HG02642 (cell line): Measurements from ENCODE around the gene TUNAR.

Experiments
- ATAC-seq: cut with Tn5 transposase; IDR thresholded peaks from one replicate; pipeline ENCODE4 v1.9.1; 2021; ENCODE audit warnings: mild to moderate bottlenecking; ENCODE audit not compliant: unreplicated experiment, poor library complexity

The TUNAR gene

DNA sequence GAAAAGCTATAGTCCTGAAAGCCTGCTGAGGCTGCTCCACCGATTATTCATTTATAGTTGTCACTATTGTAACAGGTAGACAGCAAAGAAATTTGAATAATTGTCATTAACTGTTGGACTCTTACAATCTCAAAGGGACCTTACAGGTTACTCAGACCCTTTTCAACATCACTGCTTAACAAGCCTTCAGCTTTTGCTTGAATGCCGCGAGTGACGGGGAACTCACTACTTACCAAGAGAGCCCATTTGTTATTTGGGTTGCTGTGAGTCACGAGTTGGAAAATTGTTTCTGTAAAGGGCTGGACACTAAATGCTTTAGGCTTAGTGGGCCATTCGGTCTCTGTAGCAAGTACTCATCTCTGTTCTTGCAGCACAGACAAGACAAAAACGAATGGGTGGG is 5.9 kb upstream of the TUNAR start:
- no peak for ATAC-seq

DNA sequence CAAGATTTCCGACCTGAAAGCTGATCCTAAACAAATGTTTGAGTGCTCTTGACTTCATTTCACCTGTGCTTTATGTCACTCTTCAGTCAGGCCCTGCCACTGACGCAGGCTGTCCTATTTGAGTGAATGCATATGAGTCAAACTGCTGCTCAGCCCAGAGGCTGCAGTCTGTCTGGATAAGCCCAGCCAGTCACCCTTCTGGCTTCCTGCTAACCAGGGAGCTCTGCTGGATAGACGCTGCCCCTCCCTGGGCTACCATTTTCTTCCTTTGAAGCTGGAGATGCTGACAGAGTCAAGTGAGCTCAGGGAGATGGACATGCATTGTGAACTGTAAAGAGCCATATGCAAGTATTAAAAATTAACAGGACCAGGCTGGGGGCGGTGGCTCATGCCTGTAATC is 5.1 kb upstream of the TUNAR start:
- no peak for ATAC-seq

DNA sequence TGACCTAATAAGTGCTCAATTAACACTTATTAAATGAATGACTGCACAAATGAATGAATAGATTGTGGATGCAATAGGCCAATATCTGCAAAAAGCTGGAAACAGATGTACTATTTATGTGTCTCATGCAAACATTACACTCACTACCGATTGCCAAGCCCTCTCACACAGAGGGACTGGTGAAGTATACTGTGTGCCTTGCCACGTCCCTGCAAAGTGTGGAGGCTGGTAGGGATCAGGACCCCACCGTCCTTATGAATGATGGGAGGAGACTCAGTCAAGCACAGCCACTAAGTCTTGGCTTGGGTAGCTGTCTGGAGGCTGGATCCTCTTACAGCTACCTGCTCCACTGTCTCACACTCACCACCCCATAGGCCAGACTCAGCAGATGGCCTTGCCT is 3.9 kb upstream of the TUNAR start:
- ATAC-seq: no peak

DNA sequence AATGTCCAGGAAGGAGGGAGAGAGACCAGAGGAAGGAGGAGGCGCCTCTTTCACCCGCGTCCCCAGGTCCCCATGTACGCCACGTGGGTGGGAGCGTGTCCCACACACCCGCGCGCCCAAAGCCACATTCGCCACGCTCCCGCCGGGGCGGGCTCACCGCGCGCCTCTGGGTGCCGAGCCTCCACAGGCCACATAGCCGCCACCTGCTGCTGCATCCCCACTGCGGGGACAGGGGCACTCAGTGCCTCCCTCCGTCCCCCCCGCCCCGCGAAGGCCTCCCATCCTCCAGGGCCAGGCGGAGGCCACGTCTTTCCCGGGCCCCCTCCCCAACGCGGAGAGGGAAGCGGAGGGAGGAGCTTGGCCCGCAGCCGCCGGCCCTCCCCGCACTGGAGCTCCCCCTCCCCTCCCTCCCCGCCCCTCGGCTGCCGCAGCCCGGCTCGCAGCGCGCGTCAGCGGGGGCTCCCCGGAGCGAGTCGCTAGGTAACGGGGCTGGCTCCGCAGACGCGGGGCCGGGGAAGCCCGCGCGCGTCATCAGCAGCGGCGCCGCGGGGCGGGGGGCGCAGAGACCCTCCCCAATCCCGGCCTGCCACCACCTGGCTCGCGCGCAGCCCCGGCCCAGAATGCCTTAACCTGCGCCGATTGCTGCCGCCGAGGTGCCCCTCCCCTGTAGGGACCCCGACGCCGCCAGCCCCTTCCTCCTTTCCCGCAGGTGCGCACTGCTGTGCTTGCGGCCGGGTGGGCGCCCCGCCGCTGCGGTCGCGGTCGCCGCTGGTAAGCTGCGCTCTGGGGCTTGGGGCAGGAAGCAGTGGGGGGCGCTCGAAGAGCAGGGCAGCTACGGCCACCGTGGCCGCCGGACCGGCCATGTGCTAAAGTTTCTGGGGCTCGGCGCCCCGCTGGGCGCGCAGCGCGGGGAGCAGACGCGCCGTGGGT is 536 bp upstream of the TUNAR start:
- no peak for ATAC-seq

DNA sequence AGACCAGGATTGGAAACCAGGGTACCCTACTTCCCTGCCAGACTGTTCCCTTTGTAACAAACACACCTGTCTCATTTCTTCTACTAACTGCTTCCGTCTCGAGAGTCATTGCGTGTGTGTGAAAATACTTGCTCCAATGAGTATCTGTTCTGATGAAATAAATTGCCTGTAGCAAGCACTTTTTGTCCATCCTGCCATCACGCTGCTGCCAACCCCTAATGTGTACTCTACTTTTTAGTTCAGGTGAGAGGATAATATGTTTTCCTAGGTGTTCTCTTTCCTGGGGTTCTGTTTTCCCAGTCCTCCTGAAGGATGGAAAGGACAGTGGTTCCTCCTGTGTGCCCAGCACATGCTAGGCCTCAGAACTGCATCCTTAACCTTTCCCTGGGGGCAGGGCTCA is 1.0 kb downstream of the TUNAR start:
- no peak for ATAC-seq

DNA sequence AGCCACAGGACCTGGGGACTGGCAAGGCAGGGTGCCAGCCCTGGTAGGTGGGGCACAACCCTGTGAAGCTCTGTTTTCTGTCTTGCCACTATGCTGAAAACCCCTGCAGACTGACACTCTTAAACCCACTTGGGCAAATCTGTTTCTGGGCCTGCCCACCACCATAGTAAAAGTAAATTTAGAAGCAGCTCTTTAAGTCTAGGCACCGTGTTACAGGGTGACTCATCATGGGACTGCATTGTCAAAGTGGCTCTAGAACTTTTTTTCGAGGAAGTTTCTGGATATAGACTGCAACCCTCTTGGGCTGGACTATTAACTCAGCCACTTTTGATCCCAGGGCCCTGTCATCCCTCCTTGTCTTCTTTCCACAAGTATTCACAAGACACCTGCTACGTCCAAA is 7.7 kb downstream of the TUNAR start:
- no peak for ATAC-seq

DNA sequence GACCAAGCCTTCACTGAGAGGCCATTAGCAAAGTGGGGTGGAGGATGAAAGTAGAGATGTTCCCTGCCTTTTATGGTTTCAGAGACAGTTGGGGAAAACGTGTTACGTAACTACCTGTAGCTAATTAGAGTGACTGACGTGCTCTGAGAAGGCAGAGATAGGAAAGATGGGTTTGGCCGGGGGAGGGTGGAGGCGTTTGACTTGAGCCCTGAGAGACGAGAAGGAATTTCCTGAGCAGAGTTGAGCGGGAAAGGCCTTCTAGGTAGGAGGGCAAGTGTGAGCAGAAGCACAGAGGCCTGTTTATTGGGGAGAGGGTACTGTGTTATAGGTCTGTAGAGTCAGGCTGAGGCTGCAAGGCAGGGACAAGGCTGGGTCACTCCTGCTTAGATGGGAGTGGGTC is 8.6 kb downstream of the TUNAR start:
- no peak for ATAC-seq

DNA sequence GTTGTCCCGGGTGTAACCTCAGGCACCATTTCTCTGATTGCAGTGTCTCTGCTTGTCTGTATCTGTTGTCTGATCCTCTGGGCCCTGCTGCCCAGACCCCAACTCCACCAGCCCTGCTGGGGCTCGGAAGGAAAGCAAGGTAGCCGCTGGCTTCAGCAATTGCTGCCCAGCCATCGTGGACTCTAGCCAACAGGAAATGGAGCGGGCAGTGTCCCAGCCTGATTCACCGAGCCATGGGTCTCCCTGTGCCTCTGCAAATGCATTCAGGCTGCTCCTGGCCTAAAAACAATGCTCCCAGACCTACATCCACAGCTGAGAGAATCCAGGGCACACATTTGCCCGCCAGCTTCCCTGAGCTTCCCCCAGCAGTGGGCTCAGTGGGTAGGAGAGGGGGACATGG is 9.2 kb downstream of the TUNAR start:
- no peak for ATAC-seq

DNA sequence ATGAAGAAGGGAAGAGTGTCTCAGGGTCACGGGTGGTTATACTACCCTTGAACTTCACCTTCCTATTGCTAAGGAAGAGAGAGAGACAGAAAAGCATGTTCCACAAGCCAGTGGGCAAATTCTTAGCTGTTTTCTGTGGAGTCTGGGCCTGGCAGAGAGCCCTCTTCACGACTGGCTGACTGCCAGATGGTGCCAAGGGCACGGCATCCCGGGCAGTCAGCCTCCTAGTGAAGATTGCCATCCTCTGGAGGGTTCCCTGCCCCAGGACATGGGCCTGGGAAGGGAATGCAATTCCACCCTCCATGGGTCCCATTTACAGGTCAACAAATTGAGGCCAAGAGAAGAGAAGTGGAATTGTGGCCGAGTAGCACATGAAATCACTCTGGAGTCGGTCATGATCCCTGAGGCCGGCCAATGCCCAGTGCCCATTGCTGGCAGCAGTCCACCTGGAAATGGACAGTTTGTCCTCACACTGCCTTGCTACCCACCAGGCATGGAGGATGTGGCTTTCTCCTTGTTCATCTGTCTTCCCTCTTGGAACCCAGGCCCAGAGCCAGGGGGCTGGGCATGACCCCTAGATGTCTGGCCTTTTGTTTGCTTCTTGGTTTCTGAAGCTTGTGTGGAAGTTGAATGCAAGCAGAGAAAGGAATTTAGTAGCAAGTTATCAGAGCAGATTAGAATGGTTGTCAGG is 9.9 kb downstream of the TUNAR start:
- no peak for ATAC-seq

DNA sequence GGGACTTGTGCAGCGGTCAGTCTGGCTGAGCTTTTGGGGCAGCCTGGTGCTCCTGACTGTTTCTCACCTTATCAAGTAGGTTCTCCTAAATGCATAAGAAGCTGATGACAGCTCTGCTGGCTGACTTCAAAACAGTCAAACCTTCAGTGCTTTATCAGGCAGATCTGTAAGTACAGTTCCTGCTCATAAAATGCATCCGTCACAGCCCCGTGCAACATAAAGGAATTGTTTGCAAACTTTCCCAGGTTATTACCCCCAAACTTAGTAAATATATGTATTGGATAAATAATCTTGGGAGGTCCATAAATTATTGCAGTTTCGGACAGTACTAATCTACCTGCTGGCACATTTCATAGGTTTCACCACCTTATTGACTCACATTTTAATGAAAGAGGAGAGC is 10.7 kb downstream of the TUNAR start:
- no peak for ATAC-seq

DNA sequence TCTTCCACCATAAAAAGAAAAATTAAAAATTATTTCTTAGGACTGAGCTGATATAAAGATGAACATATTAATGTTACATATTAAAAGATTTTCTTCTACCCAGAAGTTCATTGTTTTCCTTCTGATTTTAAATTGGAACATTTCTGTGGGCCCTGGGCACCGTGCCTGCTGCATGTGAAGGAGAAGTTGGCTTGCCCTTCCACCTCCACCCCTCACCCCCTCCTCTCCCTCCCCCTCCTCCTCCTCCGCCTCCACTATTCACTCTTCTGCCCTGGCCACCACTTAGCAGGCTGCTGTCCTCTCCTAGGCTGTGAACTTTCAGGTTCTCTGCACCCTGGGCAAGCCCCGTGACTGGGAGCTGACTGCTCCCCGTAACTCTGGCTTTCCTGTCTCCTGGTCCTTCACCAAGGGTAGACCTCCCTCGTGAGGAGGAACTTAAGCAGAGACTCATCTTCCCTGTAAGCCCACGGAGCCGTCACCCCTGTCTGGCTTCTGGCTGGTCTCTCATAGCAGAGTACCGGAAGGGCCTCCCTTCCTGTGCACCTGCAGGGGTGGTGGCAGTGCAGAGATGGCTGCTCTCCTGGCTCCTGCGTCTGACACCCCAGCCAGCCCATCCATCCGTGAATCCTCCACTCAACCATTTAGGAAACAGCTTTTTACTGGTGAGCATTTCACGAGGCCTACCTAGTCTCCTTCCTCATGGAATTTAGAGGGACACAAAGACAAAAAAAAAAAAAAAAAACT is 12.8 kb downstream of the TUNAR start:
- ATAC-seq: no peak

DNA sequence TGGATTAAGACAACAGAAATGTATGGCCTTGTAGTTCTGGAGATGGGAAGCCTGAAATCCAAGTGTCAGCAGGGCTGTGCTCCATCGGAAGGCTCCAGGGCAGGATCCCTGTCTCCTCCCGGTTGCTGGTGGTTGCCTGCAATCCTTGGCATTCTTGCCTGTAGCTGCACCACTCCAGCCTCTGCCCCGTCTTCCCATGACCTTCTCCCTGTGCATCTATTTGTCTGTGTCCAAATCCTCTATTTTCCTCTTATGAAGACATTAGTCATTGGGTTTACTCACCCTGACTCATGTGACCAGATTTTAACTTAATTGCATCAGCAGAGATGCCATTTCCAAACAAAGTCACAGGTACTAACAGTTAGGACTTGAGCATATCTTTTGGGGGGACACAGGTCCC is 15.1 kb downstream of the TUNAR start:
- ATAC-seq: no peak

DNA sequence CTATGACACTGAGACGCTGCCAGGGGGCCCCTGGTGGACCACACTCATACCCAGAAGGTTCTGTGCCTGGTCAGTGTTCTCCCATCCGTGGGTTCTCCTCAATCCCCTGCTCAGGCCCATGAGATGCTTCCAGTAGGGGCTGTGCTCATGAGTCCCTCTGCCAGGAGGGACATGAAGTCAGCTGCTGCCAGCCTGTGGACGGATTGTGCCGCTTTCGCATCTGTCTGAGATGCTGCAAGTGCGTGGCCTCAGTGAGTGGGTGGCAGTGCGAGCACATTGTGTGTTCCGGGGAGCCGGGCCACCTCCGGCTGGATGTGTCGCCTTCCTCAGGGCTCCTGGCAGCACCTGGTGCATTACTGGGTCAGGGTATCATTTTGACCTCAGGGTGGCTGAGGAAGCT is 15.5 kb downstream of the TUNAR start:
- ATAC-seq: no peak

DNA sequence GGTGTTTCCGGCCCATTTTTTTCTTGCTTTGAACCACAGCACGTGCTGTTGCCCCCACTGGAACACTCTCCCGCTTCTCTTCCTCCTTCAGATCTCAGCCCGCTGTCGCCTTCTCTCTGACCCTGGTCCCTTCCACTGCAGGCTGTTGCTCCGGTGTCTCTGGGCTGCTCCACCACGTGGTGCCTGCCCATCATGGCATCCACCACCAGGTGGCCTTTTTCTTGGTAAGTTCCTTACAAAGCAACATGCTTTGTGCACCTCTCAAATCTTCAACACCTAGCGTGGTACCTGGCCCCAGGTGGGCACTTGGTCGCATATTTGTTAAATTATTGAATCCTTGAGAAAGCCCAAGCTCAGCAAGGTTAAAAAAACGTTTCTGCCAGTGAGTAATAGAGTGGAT is 19.1 kb downstream of the TUNAR start:
- ATAC-seq: no peak

DNA sequence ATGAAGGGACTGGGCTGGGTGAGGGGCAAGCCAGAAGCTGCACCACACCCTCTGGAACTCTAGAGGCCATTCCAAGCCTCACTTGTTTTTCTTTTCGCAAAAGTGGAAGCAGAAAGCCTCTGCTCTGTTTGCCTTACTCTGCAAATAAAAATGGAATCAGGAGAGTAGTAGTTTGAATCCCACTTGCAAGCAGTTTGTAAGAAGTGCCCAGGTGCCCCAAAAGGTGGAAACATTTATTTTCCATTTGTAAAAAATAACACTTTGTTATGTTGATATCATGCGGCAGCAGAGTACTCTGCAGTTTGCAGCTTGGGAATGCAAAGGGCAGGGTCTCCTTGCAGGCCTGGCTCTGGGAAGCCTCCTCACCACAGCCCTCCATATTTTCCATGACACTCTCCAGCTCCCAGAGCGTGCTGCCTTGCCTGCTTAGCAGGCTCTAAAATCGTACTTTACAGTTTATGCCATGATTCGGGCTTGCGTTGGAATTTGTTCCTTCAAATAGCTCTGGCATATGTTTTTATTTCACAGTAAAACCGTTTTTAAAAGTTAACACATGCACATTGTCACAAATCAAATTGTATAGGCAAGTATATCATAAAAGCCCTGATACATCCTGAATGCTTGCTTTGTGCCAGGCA is 20.0 kb downstream of the TUNAR start:
- ATAC-seq: no peak

DNA sequence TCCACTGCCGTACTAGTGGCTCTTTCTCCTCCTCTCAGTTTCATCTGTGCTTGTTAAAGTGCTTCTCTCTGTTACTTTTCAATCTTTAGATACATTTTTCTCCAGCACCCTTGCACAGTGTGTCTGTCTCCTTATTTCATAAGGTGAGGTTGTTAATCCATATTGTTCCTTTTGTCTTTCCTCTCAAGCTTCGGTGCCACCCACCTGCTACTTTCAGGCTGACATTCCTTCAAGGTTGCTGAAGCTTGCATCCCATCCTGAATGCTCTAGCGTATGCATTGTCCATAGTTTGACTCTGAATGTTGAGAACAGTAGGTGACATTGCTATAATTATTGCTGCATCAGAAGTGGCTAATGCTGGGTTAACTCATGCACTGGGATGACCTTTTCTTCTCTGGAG is 20.6 kb downstream of the TUNAR start:
- ATAC-seq: no peak

DNA sequence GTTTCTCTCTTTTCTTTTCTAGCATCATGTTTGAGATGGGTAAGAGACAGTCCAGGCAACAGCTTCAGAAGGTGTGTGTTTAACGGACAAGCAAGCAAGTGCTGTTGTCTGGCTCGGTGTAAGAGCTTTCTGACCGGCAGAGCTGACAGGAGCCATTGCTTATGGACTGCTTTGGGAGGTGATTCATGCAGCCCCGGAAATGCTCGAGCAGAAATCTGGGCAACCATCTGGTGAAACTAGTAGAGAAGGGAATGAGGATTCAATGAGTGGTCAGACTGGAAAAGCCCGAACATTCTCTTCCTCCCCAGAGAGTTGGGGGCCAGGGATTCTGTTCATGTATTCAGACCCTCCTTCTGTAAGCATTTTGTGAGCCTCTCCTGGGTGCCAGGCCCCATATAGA is 24.4 kb downstream of the TUNAR start:
- ATAC-seq: no peak

DNA sequence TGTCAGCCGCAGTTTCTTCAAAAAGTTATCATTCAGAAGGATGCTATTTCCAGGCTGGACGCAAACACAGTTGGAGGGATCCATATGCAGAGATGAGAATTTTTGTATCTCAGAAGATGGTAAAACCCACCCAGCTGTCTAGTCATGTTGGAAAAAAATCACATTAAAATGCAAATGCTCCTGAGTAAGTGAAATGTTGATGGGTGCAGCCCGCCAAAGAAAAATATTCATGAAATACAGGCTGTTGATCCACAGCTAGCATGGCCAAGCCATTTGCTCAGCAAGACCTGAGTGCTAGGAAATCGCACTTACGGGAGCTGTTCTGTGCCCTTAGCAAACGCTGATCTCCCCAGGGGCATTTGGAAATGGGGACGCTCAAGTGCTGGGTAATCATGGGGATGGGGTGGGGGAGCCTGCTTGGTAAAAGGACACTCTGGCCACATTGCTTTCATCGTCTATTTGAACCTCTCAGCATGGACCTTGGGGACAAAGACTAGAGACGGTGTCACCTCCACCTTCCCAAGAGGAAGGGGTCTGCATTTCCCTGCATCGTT is 25.7 kb downstream of the TUNAR start:
- ATAC-seq: no peak

DNA sequence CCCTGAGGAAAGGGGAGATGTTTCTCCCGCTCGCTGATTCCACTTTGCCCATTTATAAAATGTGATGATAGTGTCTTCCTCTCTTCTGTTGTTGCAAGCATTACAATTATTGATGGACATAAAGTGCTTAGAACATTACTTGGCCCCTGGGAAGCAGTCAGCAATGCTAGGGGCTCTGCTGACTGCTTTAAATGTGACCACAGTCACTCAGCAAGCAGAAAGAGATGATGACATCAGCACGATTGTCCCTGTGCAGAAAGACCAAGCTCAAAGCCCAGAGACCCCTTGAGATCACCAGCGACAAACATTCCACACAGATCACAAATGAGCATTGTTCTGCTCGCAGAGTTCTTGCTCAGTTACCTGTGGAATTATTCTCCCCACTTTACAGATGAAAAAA is 26.5 kb downstream of the TUNAR start:
- ATAC-seq: no peak

DNA sequence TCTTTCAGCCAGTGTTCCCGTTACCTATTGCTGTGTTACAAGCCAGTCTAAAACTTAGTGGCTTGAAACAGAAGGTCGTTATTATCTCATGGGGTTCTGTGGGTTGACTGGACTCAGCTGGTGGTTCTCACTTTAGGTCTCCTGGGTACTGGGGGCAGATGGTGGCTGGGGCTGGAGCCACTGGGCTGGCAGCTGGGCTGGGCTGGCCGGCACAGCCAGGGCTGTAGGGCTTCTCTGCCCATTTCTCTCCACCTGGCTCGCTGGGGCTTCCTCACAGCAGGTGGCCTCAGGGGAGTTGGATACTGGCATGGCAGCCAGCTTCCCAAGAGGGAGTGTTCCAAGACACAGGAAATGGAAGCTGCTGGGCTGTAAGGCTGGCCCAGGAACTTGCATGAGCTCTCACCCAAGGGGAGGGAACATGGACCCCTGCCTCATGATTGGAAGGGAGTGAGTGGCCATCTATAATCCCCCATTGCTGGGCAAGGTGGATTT is 27.0 kb downstream of the TUNAR start:
- ATAC-seq: no peak
